Measurements from ENCODE around the gene IRAK2.

Gene IRAK2

DNA sequence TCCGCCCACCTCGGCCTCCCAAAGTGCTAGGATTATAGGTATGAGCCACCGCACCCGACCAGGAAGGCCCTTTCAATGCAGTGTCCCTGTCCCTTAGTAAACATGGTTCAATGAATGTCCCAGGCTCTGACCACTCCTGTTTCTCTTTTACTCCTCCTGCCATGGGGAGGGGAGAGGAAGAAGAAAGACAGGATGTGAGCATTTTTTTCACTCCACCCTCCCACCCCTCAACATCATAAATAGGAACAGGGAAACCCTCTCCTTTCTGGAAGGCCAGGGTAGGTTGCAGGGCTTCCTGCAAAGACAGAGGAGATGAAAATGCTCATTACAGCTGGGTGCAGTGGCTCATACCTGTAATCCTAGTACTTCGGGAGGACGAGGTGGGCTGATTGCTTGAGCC lies 76.1 kb downstream of the IRAK2 start:
- no peaks in the 10 kb centered on the region for H3K27me3 ChIP-seq (ENCODE audit: insufficient read depth, low read length, poor library complexity)
- peaks cover 32% of the 10 kb centered on the region for H3K4me1 ChIP-seq (ENCODE audit: insufficient read depth, low read length)
- no peaks in the 10 kb centered on the region for H3K79me2 ChIP-seq (ENCODE audit: insufficient read depth, low read length)
- H3K9me3 ChIP-seq (ENCODE audit: insufficient read depth, low read length, severe bottlenecking), result peaks cover 8% of the 10 kb centered on the region
- DNase-seq (no peak), ATAC-seq (ENCODE audit: insufficient read depth, low read depth) (no peak)
- H3K36me3 ChIP-seq (ENCODE audit: insufficient read depth, low read length), result no peaks in the 10 kb centered on the region
- no peaks in the 10 kb centered on the region for H4K20me1 ChIP-seq (ENCODE audit: insufficient read depth, low read length)
- H3K27ac ChIP-seq (ENCODE audit: low read length), result peak overlapping the region; percentile 49; the same call in 1 of the 2 replicates
- no peak for TF ChIP-seq EZH2 (IDR thresholded peaks at IDR 0.05; ENCODE audit: borderline replicate concordance, low read depth, low read length, severe bottlenecking)
- no peak for TF ChIP-seq CTCF (IDR thresholded peaks at IDR 0.05; ENCODE audit: borderline replicate concordance, extremely low read depth, low read length, poor library complexity, severe bottlenecking)
- no peak overlapping the region for H3K4me3 ChIP-seq (ENCODE audit: low read depth in 1 of 2, low read length in 2 of 2)
- H3K4me2 ChIP-seq (ENCODE audit: insufficient read depth, low read length), result no peak overlapping the region
- no peak overlapping the region for H3K9ac ChIP-seq (ENCODE audit: low read depth, low read length)
- no peak overlapping the region for H2AFZ ChIP-seq (ENCODE audit: low read depth, low read length)

DNA sequence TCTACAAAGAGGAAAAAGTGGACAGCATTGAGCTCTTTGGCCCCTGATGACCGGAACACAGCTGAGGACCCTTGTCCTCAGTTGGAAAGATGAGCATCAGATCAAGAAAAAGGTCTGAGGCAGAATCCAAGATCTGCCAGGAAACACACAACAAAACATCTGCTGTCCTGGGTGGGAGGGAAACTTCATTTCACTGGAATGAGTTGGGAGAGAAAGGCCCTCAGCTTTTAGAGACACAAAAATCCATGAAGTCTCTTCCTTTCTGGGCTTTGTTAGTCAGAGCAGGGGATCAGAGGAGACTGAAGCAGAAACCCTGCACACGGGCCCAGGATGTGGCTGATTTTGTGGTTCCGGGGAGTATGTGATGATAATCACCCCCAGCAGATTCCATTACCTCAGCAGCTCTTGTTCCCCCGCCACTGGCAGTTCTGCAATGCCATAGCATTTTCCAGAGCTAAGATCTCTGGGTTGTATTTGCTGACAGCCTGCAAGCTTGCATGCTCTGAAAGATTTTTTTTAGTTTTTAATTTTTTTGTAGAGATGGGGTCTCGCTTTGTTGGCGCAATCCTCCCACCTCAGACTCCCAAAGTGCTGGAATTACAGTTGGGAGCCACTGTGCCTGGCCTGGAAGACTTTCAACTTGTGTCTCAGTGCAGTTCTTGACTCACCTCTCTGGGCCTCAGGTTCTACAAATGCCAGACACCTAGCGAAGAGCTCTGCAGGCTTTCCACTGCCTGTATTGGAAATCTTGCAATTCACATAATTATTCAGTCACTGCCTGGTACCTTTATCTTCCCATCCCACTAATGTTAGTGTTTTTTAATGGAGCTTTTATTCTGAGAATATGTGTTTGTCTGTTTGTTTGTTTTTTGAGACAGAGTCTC lies 77.7 kb downstream of the IRAK2 start:
- peak overlapping the region; percentile 85 for H3K27ac ChIP-seq (ENCODE audit: low read length)
- peak; percentile 86 for DNase-seq
- H3K9ac ChIP-seq (ENCODE audit: low read depth, low read length), result peak overlapping the region; percentile 45
- H3K36me3 ChIP-seq (ENCODE audit: insufficient read depth, low read length), result no peaks in the 10 kb centered on the region
- TF ChIP-seq CTCF (IDR thresholded peaks at IDR 0.05; ENCODE audit: borderline replicate concordance, extremely low read depth, low read length, poor library complexity, severe bottlenecking), result no peak
- no peak for TF ChIP-seq EZH2 (IDR thresholded peaks at IDR 0.05; ENCODE audit: borderline replicate concordance, low read depth, low read length, severe bottlenecking)
- peak overlapping the region; percentile 53 for H2AFZ ChIP-seq (ENCODE audit: low read depth, low read length)
- H3K27me3 ChIP-seq (ENCODE audit: insufficient read depth, low read length, poor library complexity), result no peaks in the 10 kb centered on the region
- no peaks in the 10 kb centered on the region for H4K20me1 ChIP-seq (ENCODE audit: insufficient read depth, low read length)
- H3K9me3 ChIP-seq (ENCODE audit: insufficient read depth, low read length, severe bottlenecking), result peaks cover 13% of the 10 kb centered on the region
- H3K79me2 ChIP-seq (ENCODE audit: insufficient read depth, low read length), result no peaks in the 10 kb centered on the region
- peaks cover 34% of the 10 kb centered on the region for H3K4me1 ChIP-seq (ENCODE audit: insufficient read depth, low read length)
- H3K4me3 ChIP-seq (ENCODE audit: low read depth in 1 of 2, low read length in 2 of 2), result peak overlapping the region in 1 of 2 experiments; percentile 13; a peak in 1 of 4 replicates
- ATAC-seq (ENCODE audit: insufficient read depth, low read depth), result peak; percentile 100
- H3K4me2 ChIP-seq (ENCODE audit: insufficient read depth, low read length), result peak overlapping the region; percentile 54

DNA sequence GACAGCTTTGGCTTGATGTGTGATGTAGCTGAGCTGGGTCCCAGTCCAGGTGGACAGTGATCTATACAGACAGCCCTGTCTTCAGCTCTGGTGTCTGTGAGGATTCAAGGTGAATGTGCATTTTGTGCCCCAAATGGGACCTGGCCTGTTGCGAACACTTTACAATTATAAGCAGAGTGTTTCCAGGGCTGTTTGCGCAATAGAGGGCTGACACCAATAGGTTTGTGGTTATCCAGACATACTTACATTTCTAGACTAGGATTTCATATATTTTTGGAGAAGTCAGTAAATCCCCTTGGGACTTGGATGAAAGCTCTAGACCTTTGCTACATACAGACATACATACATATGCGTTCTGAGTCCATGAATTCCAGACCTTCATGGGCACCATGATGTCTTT lies 79.3 kb downstream of the IRAK2 start:
- Histone ChIP-seq H3K9ac (ENCODE audit: low read depth, low read length) (no peak overlapping the region), H2AFZ (ENCODE audit: low read depth, low read length) (no peak overlapping the region), H3K79me2 (ENCODE audit: insufficient read depth, low read length) (peaks cover 11% of the 10 kb centered on the region), H3K4me3 (ENCODE audit: low read depth in 1 of 2, low read length in 2 of 2) (no peak overlapping the region), H3K36me3 (ENCODE audit: insufficient read depth, low read length) (peaks cover 2% of the 10 kb centered on the region; the same call in 1 of the 2 replicates), H4K20me1 (ENCODE audit: insufficient read depth, low read length) (peaks cover 2% of the 10 kb centered on the region; the same call in 1 of the 2 replicates), H3K9me3 (ENCODE audit: insufficient read depth, low read length, severe bottlenecking) (peaks cover 13% of the 10 kb centered on the region), H3K4me1 (ENCODE audit: insufficient read depth, low read length) (peaks cover 44% of the 10 kb centered on the region), H3K27me3 (ENCODE audit: insufficient read depth, low read length, poor library complexity) (no peaks in the 10 kb centered on the region), H3K4me2 (ENCODE audit: insufficient read depth, low read length) (no peak overlapping the region), H3K27ac (ENCODE audit: low read length) (peak overlapping the region; percentile 13)
- no peak for ATAC-seq (ENCODE audit: insufficient read depth, low read depth)
- no peak for DNase-seq
- TF ChIP-seq EZH2 (IDR thresholded peaks at IDR 0.05; ENCODE audit: borderline replicate concordance, low read depth, low read length, severe bottlenecking), result no peak
- no peak for TF ChIP-seq CTCF (IDR thresholded peaks at IDR 0.05; ENCODE audit: borderline replicate concordance, extremely low read depth, low read length, poor library complexity, severe bottlenecking)

Data from DND-41 (cell line).